Pancreas (tissue), 10 donors: ENCODE measurements around the gene PDE6B. TPM values are rescaled to one million over a fixed set of nuclear protein-coding genes. Genes with fewer than 3 reads are reported as not detected.

Experiments used
- ATAC-seq, 4 donors: fragments of 200-7000 bp; cut with Tn5 transposase; one replicate each; pipeline versions ENCODE4 v1.8.0 to v1.9.1; 2020; ENCODE audit warnings: mild to moderate bottlenecking in 4 of 4, moderate library complexity in 4 of 4
- DNase-seq, 6 donors: peaks; one replicate each; pipeline ENCODE4 v3.0.0-alpha.2; 2020
- FAIRE-seq: peaks from 2 replicates; lab custom pipeline; 2012; peaks lifted over from hg19 to GRCh38; lab: Jason Lieb, UNC
- H3K27ac ChIP-seq, 4 donors: fragments of 200-600 bp; sonication (generic); 1 replicate in 3 of 4; 2 replicates in 1 of 4; pipeline versions ENCODE4 v1.5.0 to v1.8.0; 2020
- H3K27me3 ChIP-seq, 4 donors: fragments of 200-600 bp; one replicate each; pipeline ENCODE4 v1.8.0; 2021
- H3K36me3 ChIP-seq, 3 donors: fragments of 200-600 bp; sonication (generic) in 1 of 3; one replicate each; pipeline versions ENCODE4 v1.5.0 to v1.8.0; 2020 to 2021
- H3K4me1 ChIP-seq, 3 donors: fragments of 200-600 bp; one replicate each; pipeline ENCODE4 v1.8.0; 2021
- H3K4me3 ChIP-seq, 4 donors: fragments of 200-600 bp; sonication (generic) in 2 of 4; one replicate each; pipeline versions ENCODE4 v1.5.0 to v1.8.0; 2020 to 2021
- H3K9me3 ChIP-seq, 4 donors: fragments of 200-600 bp; one replicate each; pipeline ENCODE4 v1.8.0; 2021
- CTCF ChIP-seq, 4 donors: fragments of 200-600 bp; sonication (generic) in 3 of 4; IDR thresholded peaks; one replicate each; pipeline versions ENCODE4 v1.5.0 to v1.8.0; 2021; ENCODE audit warnings: antibody characterized with exemption in 4 of 4
- WGBS, 2 donors: extraction: QIAGEN DNeasy Blood & Tissue Kit; methylation state at CpG; one replicate each; pipeline ENCODE4 v1.1.7; 2013; 5-methylcytosine and 5-hydroxymethylcytosine counted together
- intact Hi-C, 3 donors: fragments of 100-400 bp; cut with DNase I; formaldehyde crosslinking; loops; one replicate each; pipeline versions ENCODE4 v1.11.1 to v1.14.2; 2022
- polyA plus RNA-seq, 2 donors: library from polyadenylated mRNA; stranded (reverse); fragments of 200-250 nt; gene quantifications; one replicate each; pipeline ENCODE4 v1.2.3, GENCODE V29; 2013
- total RNA-seq, 6 donors: library from RNA; stranded (reverse); fragmentation: NEBNext Ultra II Directional in 4 of 6; extraction: Animal tissue kit (Norgen Biotek cat#: 25700) in 4 of 6; gene quantifications; one replicate each; pipeline versions ENCODE4 v1.2.1 to v1.2.4, GENCODE V29; 2021 to 2023
- donor health status: healthy with polysubstance abuse.
- donor health status: DM: no; HTN: no; CAD: no; lungs with moderate emphysema.
- donor health status: DM: no; HTN: no; CAD: no.
- donor health status: control.
- donor health status: control.
- donor health status: Bipolar disorder and iron deficiency.
- donor health status: DM: yes; HTN: yes; CAD: no.
- donor health status: DM: no; HTN: no; CAD: no.
- donor health status: DM: no; HTN: no; CAD: no.
- donor health status: DM: yes; HTN: yes; CAD: no.

Gene PDE6B
- total and polyA plus RNA-seq, 8 donors, result 0.99 to 6.6 (median 2.9) TPM

- intact Hi-C loops, result no loop called here
- ATAC-seq (no peak), FAIRE-seq (no peak), DNase-seq (no peak)
- 66 to 81% methylated on average over 2 of the region's 2 CpGs for WGBS, 2 donors
- TF ChIP-seq CTCF (IDR thresholded peaks at IDR 0.05), result no peak
- Histone ChIP-seq H3K36me3 (no peaks in the 10 kb centered on the region), H3K9me3 (no peaks in the 10 kb centered on the region), H3K27me3 (peaks cover 0 to 10% (median 0%) of the 10 kb centered on the region in 4 donors), H3K27ac (no peak overlapping the region), H3K4me1 (no peaks in the 10 kb centered on the region), H3K4me3 (no peak overlapping the region)
Measured at GRCh38 chr4:583820-584219, 41.6 kb upstream of the PDE6B start.

- FAIRE-seq, result no peak
- WGBS, 2 donors, result 70 to 71% methylated on average over 25 of the region's 25 CpGs
- Histone ChIP-seq H3K27ac (no peak overlapping the region), H3K36me3 (no peaks in the 10 kb centered on the region), H3K27me3 (peaks cover 0 to 10% (median 0%) of the 10 kb centered on the region in 4 donors), H3K9me3 (no peaks in the 10 kb centered on the region), H3K4me3 (no peak overlapping the region), H3K4me1 (no peaks in the 10 kb centered on the region)
- no peak for DNase-seq
- TF ChIP-seq CTCF (IDR thresholded peaks at IDR 0.05), result no peak
- intact Hi-C loops, result no loop called here
- no peak for ATAC-seq
Measured at GRCh38 chr4:587671-588350, 37.6 kb upstream of the PDE6B start.

- Histone ChIP-seq H3K4me3 (no peak overlapping the region), H3K9me3 (no peaks in the 10 kb centered on the region), H3K4me1 (no peaks in the 10 kb centered on the region), H3K27me3 (peaks cover 0 to 6% (median 0%) of the 10 kb centered on the region in 4 donors), H3K36me3 (no peaks in the 10 kb centered on the region), H3K27ac (no peak overlapping the region)
- no peak for DNase-seq
- TF ChIP-seq CTCF (IDR thresholded peaks at IDR 0.05), result no peak
- ATAC-seq, result no peak
- 65 to 73% methylated on average over 36 of the region's 36 CpGs for WGBS, 2 donors
- no peak for FAIRE-seq
- intact Hi-C loops, result no loop called here
Measured at GRCh38 chr4:588351-588849, 37.0 kb upstream of the PDE6B start.

- intact Hi-C loops, result no loop called here
- Histone ChIP-seq H3K4me3 (no peak overlapping the region), H3K27ac (no peak overlapping the region), H3K27me3 (peaks cover 0 to 3% (median 0%) of the 10 kb centered on the region in 4 donors), H3K9me3 (no peaks in the 10 kb centered on the region), H3K4me1 (no peaks in the 10 kb centered on the region), H3K36me3 (no peaks in the 10 kb centered on the region)
- DNase-seq (no peak), FAIRE-seq (no peak), ATAC-seq (no peak)
- TF ChIP-seq CTCF (IDR thresholded peaks at IDR 0.05), result no peak
- WGBS, 2 donors, result 57 to 72% methylated on average over 16 of the region's 16 CpGs
Measured at GRCh38 chr4:589219-589963, 36.0 kb upstream of the PDE6B start.
